SK-N-SH treated with all-trans-retinoic acid at 6 μM for 48 hours (cell line): Measurements from ENCODE around the gene CACNA1C.
"Not testable (repeated sequence)": the region's sequence is repeated elsewhere in the genome, so short reads cannot be mapped to it uniquely, and the experiment has no call there.

ENCODE experiments used
- ATAC-seq: fragments of 200-7000 bp; cut with Tn5 transposase; 3 replicates; pipeline ENCODE4 v1.9.1; 2020; ENCODE audit warnings: mild to moderate bottlenecking, moderate library complexity
- ARNTL ChIP-seq: fragments of 450-650 bp; formaldehyde crosslinking; IDR thresholded peaks from 2 replicates; pipeline ENCODE4 v1.5.0; 2020; ENCODE audit warnings: low read depth, mild to moderate bottlenecking, moderate library complexity, borderline replicate concordance
- CSDC2 ChIP-seq: fragments of 250-450 bp; sonication (Bioruptor Pico); IDR thresholded peaks from 2 replicates; pipeline ENCODE4 v1.5.0; 2020; ENCODE audit warnings: mild to moderate bottlenecking, moderate library complexity
- ESRRG ChIP-seq: fragments of 250-450 bp; sonication (Bioruptor Pico); IDR thresholded peaks from 2 replicates; pipeline ENCODE4 v1.6.1; 2021; ENCODE audit warnings: mild to moderate bottlenecking
- GLIS3 ChIP-seq: fragments of 250-450 bp; sonication (Bioruptor Pico); IDR thresholded peaks from 2 replicates; pipeline ENCODE4 v1.5.0; 2020; ENCODE audit warnings: mild to moderate bottlenecking, moderate library complexity
- OSR1 ChIP-seq: fragments of 250-450 bp; sonication (Bioruptor Pico); IDR thresholded peaks from 2 replicates; pipeline ENCODE4 v1.8.0; 2022; ENCODE audit warnings: moderate library complexity, mild to moderate bottlenecking, inconsistent platforms
- PPARA ChIP-seq: fragments of 250-450 bp; sonication (Bioruptor Pico); IDR thresholded peaks from 2 replicates; pipeline ENCODE4 v1.5.0; 2020; ENCODE audit warnings: mild to moderate bottlenecking, borderline replicate concordance
- RARB ChIP-seq: fragments of 250-450 bp; sonication (Bioruptor Pico); IDR thresholded peaks from 2 replicates; pipeline ENCODE4 v1.8.0; 2021; ENCODE audit warnings: mild to moderate bottlenecking, moderate library complexity
- SNAI2 ChIP-seq: fragments of 250-450 bp; sonication (Bioruptor Pico); IDR thresholded peaks from 2 replicates; pipeline ENCODE4 v1.5.0; 2020; ENCODE audit warnings: mild to moderate bottlenecking, moderate library complexity
- TCF4 ChIP-seq: fragments of 250-450 bp; sonication (Bioruptor Pico); IDR thresholded peaks from 2 replicates; pipeline ENCODE4 v1.8.0; 2021; ENCODE audit warnings: mild to moderate bottlenecking, moderate library complexity, borderline replicate concordance
- ZC3H10 ChIP-seq: fragments of 250-450 bp; sonication (Bioruptor Pico); IDR thresholded peaks from 2 replicates; pipeline ENCODE4 v1.5.1; 2021; ENCODE audit warnings: mild to moderate bottlenecking, moderate library complexity
- ZFP3 ChIP-seq: fragments of 250-450 bp; sonication (Bioruptor Pico); IDR thresholded peaks from 2 replicates; pipeline ENCODE4 v1.5.0; 2020; ENCODE audit warnings: mild to moderate bottlenecking, moderate library complexity
- ZFP30 ChIP-seq: fragments of 450-650 bp; formaldehyde crosslinking; IDR thresholded peaks from 2 replicates; pipeline ENCODE4 v1.5.0; 2022; ENCODE audit warnings: mild to moderate bottlenecking, moderate library complexity
- ZNF565 ChIP-seq: fragments of 450-650 bp; formaldehyde crosslinking; conservative IDR thresholded peaks from 2 replicates; pipeline ENCODE4 v1.5.0; 2020; ENCODE audit warnings: low read depth, mild to moderate bottlenecking, moderate library complexity
- ZNF8 ChIP-seq: fragments of 450-650 bp; formaldehyde crosslinking; IDR thresholded peaks from 2 replicates; pipeline ENCODE4 v1.5.0; 2020; ENCODE audit warnings: mild to moderate bottlenecking, moderate library complexity
- TF ChIP-seq, protein P1 (sequence below): fragments of 250-450 bp; sonication (Bioruptor Pico); IDR thresholded peaks from 2 replicates; pipeline ENCODE4 v1.5.1; 2021; ENCODE audit warnings: mild to moderate bottlenecking, moderate library complexity
- TF ChIP-seq, protein P2 (sequence below): fragments of 250-450 bp; sonication (Bioruptor Pico); IDR thresholded peaks from 2 replicates; pipeline ENCODE4 v1.8.0; 2020; ENCODE audit warnings: mild to moderate bottlenecking, moderate library complexity, borderline replicate concordance
- TF ChIP-seq, protein P3 (sequence below): fragments of 250-450 bp; sonication (Bioruptor Pico); IDR thresholded peaks from 2 replicates; pipeline ENCODE4 v1.5.0; 2020; ENCODE audit warnings: mild to moderate bottlenecking, moderate library complexity

Gene CACNA1C

DNA sequence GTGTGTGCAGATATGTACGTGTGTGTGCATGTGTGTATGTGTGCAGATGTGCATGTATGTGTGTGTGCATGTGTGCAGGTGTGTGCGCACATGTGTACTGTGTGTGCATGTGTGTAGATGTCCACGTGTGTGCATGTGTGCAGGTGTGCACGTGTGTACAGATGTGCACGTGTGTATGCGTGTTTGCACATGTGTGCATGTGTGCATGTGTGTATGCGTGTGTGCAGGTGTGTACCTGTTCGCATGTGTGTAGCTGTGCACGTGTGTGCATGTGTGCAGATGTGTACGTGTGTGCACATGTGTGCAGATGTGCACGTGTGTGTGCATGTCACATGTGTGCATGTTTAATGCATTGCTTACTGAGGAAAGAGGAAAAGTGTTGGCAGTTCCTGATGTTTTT lies 686.3 kb downstream of the CACNA1C start:
- ATAC-seq, result no peak
- TF ChIP-seq RARB (CRISPR knock-in tag) (no peak), ESRRG (CRISPR knock-in tag) (no peak), ZC3H10 (no peak)
- TF ChIP-seq, protein P1, sequence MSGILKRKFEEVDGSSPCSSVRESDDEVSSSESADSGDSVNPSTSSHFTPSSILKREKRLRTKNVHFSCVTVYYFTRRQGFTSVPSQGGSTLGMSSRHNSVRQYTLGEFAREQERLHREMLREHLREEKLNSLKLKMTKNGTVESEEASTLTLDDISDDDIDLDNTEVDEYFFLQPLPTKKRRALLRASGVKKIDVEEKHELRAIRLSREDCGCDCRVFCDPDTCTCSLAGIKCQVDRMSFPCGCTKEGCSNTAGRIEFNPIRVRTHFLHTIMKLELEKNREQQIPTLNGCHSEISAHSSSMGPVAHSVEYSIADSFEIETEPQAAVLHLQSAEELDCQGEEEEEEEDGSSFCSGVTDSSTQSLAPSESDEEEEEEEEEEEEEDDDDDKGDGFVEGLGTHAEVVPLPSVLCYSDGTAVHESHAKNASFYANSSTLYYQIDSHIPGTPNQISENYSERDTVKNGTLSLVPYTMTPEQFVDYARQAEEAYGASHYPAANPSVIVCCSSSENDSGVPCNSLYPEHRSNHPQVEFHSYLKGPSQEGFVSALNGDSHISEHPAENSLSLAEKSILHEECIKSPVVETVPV (CRISPR knock-in tag), result no peak
- TF ChIP-seq, protein P2, sequence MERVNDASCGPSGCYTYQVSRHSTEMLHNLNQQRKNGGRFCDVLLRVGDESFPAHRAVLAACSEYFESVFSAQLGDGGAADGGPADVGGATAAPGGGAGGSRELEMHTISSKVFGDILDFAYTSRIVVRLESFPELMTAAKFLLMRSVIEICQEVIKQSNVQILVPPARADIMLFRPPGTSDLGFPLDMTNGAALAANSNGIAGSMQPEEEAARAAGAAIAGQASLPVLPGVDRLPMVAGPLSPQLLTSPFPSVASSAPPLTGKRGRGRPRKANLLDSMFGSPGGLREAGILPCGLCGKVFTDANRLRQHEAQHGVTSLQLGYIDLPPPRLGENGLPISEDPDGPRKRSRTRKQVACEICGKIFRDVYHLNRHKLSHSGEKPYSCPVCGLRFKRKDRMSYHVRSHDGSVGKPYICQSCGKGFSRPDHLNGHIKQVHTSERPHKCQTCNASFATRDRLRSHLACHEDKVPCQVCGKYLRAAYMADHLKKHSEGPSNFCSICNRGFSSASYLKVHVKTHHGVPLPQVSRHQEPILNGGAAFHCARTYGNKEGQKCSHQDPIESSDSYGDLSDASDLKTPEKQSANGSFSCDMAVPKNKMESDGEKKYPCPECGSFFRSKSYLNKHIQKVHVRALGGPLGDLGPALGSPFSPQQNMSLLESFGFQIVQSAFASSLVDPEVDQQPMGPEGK (CRISPR knock-in tag), result no peak
- TF ChIP-seq, protein P3, sequence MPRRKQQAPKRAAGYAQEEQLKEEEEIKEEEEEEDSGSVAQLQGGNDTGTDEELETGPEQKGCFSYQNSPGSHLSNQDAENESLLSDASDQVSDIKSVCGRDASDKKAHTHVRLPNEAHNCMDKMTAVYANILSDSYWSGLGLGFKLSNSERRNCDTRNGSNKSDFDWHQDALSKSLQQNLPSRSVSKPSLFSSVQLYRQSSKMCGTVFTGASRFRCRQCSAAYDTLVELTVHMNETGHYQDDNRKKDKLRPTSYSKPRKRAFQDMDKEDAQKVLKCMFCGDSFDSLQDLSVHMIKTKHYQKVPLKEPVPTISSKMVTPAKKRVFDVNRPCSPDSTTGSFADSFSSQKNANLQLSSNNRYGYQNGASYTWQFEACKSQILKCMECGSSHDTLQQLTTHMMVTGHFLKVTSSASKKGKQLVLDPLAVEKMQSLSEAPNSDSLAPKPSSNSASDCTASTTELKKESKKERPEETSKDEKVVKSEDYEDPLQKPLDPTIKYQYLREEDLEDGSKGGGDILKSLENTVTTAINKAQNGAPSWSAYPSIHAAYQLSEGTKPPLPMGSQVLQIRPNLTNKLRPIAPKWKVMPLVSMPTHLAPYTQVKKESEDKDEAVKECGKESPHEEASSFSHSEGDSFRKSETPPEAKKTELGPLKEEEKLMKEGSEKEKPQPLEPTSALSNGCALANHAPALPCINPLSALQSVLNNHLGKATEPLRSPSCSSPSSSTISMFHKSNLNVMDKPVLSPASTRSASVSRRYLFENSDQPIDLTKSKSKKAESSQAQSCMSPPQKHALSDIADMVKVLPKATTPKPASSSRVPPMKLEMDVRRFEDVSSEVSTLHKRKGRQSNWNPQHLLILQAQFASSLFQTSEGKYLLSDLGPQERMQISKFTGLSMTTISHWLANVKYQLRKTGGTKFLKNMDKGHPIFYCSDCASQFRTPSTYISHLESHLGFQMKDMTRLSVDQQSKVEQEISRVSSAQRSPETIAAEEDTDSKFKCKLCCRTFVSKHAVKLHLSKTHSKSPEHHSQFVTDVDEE (CRISPR knock-in tag), result no peak
- TF ChIP-seq, all 23 proteins: peak for 0

DNA sequence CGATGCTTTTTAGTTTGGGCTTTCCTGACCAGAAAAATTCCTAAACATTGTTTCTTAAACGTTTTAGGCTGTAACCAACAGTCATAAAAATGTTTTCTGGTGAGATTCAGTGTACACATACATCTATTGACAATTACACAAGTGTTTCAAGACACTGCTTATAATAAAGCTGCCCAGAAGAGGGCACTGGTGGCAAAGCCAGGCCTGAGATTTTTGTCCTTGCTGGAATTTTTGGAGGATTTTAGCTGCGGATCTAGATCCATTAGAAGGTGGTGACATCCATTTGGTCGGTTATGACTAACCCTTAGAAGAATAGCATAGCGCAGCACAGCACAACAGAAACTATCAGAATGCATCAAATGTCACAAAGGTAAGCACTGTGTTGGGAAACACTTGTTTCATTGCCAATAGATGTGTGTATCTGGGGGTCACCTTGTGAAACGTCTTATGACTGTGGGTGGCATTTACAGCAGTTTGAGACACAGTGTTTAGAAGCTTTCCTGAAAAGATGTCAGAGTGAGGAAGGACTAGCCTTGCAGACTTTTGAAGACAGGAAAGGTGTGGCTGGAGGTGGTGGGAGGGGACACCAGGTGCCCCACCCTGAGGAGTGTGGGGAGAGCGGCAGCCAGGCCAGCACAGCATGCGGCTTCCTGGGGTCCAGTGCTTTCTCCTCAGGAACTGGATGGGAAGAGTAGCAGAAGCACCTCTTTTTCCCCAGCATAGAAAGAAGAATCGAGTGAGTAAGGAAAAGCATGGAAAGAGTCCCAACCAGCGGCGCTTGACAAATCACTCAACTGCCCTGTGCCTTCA lies 687.2 kb downstream of the CACNA1C start:
- ATAC-seq, result peak; percentile 64; the same call in 2 of the 3 replicates
- TF ChIP-seq, protein P2 (CRISPR knock-in tag), result no peak
- TF ChIP-seq ZFP3 (CRISPR knock-in tag) (no peak), GLIS3 (CRISPR knock-in tag) (no peak), ZNF565 (CRISPR knock-in tag) (no peak), PPARA (CRISPR knock-in tag) (no peak), TCF4 (CRISPR knock-in tag) (no peak), RARB (CRISPR knock-in tag) (no peak), ZNF8 (no peak), CSDC2 (no peak), ZFP30 (no peak), ESRRG (CRISPR knock-in tag) (no peak), SNAI2 (CRISPR knock-in tag) (no peak), ZC3H10 (no peak), ARNTL (CRISPR knock-in tag) (no peak), OSR1 (CRISPR knock-in tag) (no peak)
- TF ChIP-seq, protein P3 (CRISPR knock-in tag), result no peak
- TF ChIP-seq, protein P1 (CRISPR knock-in tag), result no peak

DNA sequence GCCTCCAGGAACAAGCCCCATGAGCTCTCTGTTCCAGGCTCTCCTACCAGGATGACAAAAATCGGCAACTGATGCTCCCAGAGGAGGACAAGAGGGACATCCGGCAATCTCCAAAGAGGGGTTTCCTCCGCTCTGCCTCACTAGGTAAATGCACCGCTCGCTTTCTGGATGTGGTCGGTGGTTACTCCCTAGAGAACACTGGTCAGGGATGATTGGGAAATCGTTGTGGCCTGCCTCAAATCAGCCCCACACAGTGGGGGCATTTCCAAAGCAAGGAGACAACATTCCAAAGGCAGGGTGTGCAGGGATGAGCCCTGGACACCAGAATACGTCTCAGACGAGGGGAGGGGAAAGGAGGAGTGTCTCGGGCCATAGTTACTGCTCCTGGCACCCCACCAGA lies 689.2 kb downstream of the CACNA1C start:
- not testable (repeated sequence) for ATAC-seq
